ENCODE results near the gene CNTROB. TPM values are rescaled to one million over a fixed set of nuclear protein-coding genes. Genes with fewer than 3 reads are reported as not detected.

Gene CNTROB
- total RNA-seq (10 to 100 TPM; 15.0 to 27.3 (median 25.9) TPM), polyA plus RNA-seq (10 to 100 TPM; 24.3 to 25.3 TPM)
- long read RNA-seq, donor 1, transcript CNTROB-202 (19 exons, 3,705 nt) = major isoform, 5 of 42 reads
- long read RNA-seq, donor 1, partial matches to known transcripts = 24 of 42 reads
- long read RNA-seq, donor 1, other reads (novel, unspliced or antisense) = 11 of 42 reads
- long read RNA-seq, donor 2, partial matches to known transcripts = 0 of 2 reads
- long read RNA-seq, donor 2, other reads (novel, unspliced or antisense) = 0 of 2 reads
- long read RNA-seq, donor 3, transcript CNTROB-202 (19 exons, 3,705 nt) = major isoform, 10 of 47 reads
- long read RNA-seq, donor 3, transcript CNTROB-203 (19 exons, 2,783 nt) = major isoform, 10 of 47 reads
- long read RNA-seq, donor 3, partial matches to known transcripts = 10 of 47 reads
- long read RNA-seq, donor 3, other reads (novel, unspliced or antisense) = 17 of 47 reads

- intact Hi-C loops (cut with DNase I) = loop anchor here in 2 of 4 donors (2.0 to 5.0 kb wide), 2 partner anchors 15 to 365 kb away; partner anchors contain the start of genes RNF227 (in 1 of the 2) and SLC25A35 (in 1 of the 2)
- Histone ChIP-seq H3K36me3 (no peaks in the 10 kb centered on the region), H3K27me3 (no peaks in the 10 kb centered on the region), H3K27ac (peak within 1 kb of the TSS; percentile 32 to 36), H3K9me3 (no peaks in the 10 kb centered on the region), H3K4me1 (ENCODE audit: insufficient read depth) (peaks cover 4% of the 10 kb centered on the region), H3K4me3 (peak within 1 kb of the TSS; percentile 84)
- WGBS, 3 donors = 0 to 1% (median 0%) methylated on average over 55 of the region's 55 CpGs
- TF ChIP-seq POLR2A (IDR thresholded peaks at IDR 0.05) = peak; percentile 85
- TF ChIP-seq, protein P1, sequence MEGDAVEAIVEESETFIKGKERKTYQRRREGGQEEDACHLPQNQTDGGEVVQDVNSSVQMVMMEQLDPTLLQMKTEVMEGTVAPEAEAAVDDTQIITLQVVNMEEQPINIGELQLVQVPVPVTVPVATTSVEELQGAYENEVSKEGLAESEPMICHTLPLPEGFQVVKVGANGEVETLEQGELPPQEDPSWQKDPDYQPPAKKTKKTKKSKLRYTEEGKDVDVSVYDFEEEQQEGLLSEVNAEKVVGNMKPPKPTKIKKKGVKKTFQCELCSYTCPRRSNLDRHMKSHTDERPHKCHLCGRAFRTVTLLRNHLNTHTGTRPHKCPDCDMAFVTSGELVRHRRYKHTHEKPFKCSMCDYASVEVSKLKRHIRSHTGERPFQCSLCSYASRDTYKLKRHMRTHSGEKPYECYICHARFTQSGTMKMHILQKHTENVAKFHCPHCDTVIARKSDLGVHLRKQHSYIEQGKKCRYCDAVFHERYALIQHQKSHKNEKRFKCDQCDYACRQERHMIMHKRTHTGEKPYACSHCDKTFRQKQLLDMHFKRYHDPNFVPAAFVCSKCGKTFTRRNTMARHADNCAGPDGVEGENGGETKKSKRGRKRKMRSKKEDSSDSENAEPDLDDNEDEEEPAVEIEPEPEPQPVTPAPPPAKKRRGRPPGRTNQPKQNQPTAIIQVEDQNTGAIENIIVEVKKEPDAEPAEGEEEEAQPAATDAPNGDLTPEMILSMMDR (IDR thresholded peaks at IDR 0.05) = peak in 1 of 3 donors; percentile 10
- TF ChIP-seq EP300 (IDR thresholded peaks at IDR 0.05) = peak; percentile 36
- DNase-seq = peak; percentile 99 to 100 (median 100)
Observed at GRCh38 chr17:7931709-7932482, at the start of gene CNTROB, which contains the start of gene TRAPPC1. CNTROB (plus strand) TSS chr17:7932206; CDS start chr17:7933080, 874 bp downstream. TRAPPC1 (minus strand) TSS chr17:7931946; CDS start chr17:7931829, 117 bp downstream.

- H3K9me3 ChIP-seq = no peaks in the 10 kb centered on the region
- no peak for TF ChIP-seq EP300 (IDR thresholded peaks at IDR 0.05)
- no peak for TF ChIP-seq POLR2A (IDR thresholded peaks at IDR 0.05)
- TF ChIP-seq, protein P1 (IDR thresholded peaks at IDR 0.05) = no peak
- 66 to 90% (median 78%) methylated on average over 3 of the region's 3 CpGs for WGBS, 3 donors
- no peaks in the 10 kb centered on the region for H3K36me3 ChIP-seq
- intact Hi-C loops (cut with DNase I) = no loop called here
- peak overlapping the region in 1 of 2 donors; percentile 26 for H3K27ac ChIP-seq
- no peak overlapping the region for H3K4me3 ChIP-seq
- no peaks in the 10 kb centered on the region for H3K4me1 ChIP-seq (ENCODE audit: insufficient read depth)
- H3K27me3 ChIP-seq = no peaks in the 10 kb centered on the region
- DNase-seq = no peak
Observed at GRCh38 chr17:7882629-7883028, 49.4 kb upstream of the CNTROB start.

GRCh38 chr17:7883781-7884386, 48.1 kb upstream of the CNTROB start:
- H3K9me3 ChIP-seq = no peaks in the 10 kb centered on the region
- TF ChIP-seq, protein P1 (IDR thresholded peaks at IDR 0.05) = no peak
- no peak for TF ChIP-seq POLR2A (IDR thresholded peaks at IDR 0.05)
- DNase-seq = peak in 1 of 5 donors; percentile 42
- no peaks in the 10 kb centered on the region for H3K27me3 ChIP-seq
- H3K27ac ChIP-seq = peak overlapping the region in 1 of 2 donors; percentile 26
- 0 to 9% (median 3%) methylated on average over 3 of the region's 3 CpGs for WGBS, 3 donors
- H3K4me1 ChIP-seq (ENCODE audit: insufficient read depth) = peaks cover 9% of the 10 kb centered on the region
- H3K36me3 ChIP-seq = no peaks in the 10 kb centered on the region
- peak overlapping the region; percentile 75 for H3K4me3 ChIP-seq
- intact Hi-C loops (cut with DNase I) = no loop called here
